Kidney (tissue), 14 donors: ENCODE data around the gene PIGL. TPM values are rescaled to one million over a fixed set of nuclear protein-coding genes. Genes with fewer than 3 reads are reported as not detected.
"Not testable (repeated sequence)": the region's sequence is repeated elsewhere in the genome, so short reads cannot be mapped to it uniquely, and the experiment has no call there.

ENCODE experiments used
- DNase-seq, 5 donors: peaks; one replicate each; pipeline ENCODE4 v3.0.0-alpha.2; 2013 to 2020
- FAIRE-seq: peaks from 2 replicates; lab custom pipeline; 2012; peaks lifted over from hg19 to GRCh38; lab: Jason Lieb, UNC
- H3K27ac ChIP-seq, 2 donors: one replicate each; pipeline ENCODE4 v1.7.0; 2013; ENCODE audit warnings: low read depth in 2 of 2, low read length in 2 of 2, inconsistent platforms in 1 of 2
- H3K27me3 ChIP-seq: one replicate; pipeline ENCODE4 v1.7.1; 2013; ENCODE audit warnings: low read length, inconsistent platforms; ENCODE audit not compliant: control insufficient read depth, insufficient read depth
- H3K36me3 ChIP-seq, 3 donors: one replicate each; pipeline versions ENCODE4 v1.7.0 to v1.7.1; 2013; ENCODE audit warnings: low read length in 3 of 3, control low read depth in 1 of 3, inconsistent platforms in 1 of 3; ENCODE audit not compliant: insufficient read depth in 3 of 3, control insufficient read depth in 2 of 3
- H3K4me1 ChIP-seq, 3 donors: one replicate each; pipeline versions ENCODE4 v1.7.0 to v1.7.1; 2013; ENCODE audit warnings: low read length in 3 of 3, inconsistent platforms in 1 of 3, low read depth in 1 of 3; ENCODE audit not compliant: control insufficient read depth in 2 of 3, insufficient read depth in 2 of 3
- H3K4me3 ChIP-seq, 3 donors: one replicate each; pipeline versions ENCODE4 v1.7.0 to v1.8.1; 2013; ENCODE audit warnings: low read length in 3 of 3, control low read depth in 1 of 3, inconsistent platforms in 1 of 3
- H3K9ac ChIP-seq, 3 donors: one replicate each; pipeline versions ENCODE4 v1.7.0 to v1.7.1; 2013; ENCODE audit warnings: low read length in 3 of 3, control low read depth in 1 of 3, inconsistent platforms in 1 of 3
- H3K9me3 ChIP-seq, 3 donors: one replicate each; pipeline versions ENCODE4 v1.7.0 to v1.7.1; 2013; ENCODE audit warnings: low read length in 3 of 3, control low read depth in 1 of 3, inconsistent platforms in 1 of 3; ENCODE audit not compliant: control insufficient read depth in 2 of 3, insufficient read depth in 1 of 3
- intact Hi-C: fragments of 100-400 bp; cut with DNase I; formaldehyde crosslinking; loops from one replicate; pipeline ENCODE4 v1.11.1; 2022
- polyA plus RNA-seq: library from polyadenylated mRNA; stranded (reverse); fragments of 350-450 nt; fragmentation: Illumina TruSeq; extraction: RNeasy Lipid Tissue Mini Kit (QIAGEN cat#74804); gene quantifications from one replicate; pipeline ENCODE4 v1.2.3, GENCODE V29; 2014; ENCODE audit warnings: low read depth, low replicate concordance; ENCODE audit not compliant: insufficient read depth
- total RNA-seq: library from RNA; stranded (reverse); fragmentation: NEBNext Ultra II Directional; extraction: Animal tissue kit (Norgen Biotek cat#: 25700); gene quantifications from one replicate; pipeline ENCODE4 v1.2.1, GENCODE V29; 2021
- TF ChIP-seq, protein P1 (sequence below): IDR thresholded peaks from 3 replicates; pipeline ENCODE4 v1.5.1; 2012; ENCODE audit warnings: mild to moderate bottlenecking, moderate library complexity, borderline replicate concordance; ENCODE audit not compliant: insufficient read depth; ENCODE audit errors: extremely low read depth
- donor health status: control.
- donor health status: control.
- donor health status: control.
- donor health status: control.
- donor health status: control.
- donor health status: DM: yes; HTN: yes; CAD: no.
- donor health status: Normal renal cell carcinoma (clear cell type).

PIGL gene
- total and polyA plus RNA-seq, 2 donors from 2014 or later = 13.6 to 33.5 TPM

DNA sequence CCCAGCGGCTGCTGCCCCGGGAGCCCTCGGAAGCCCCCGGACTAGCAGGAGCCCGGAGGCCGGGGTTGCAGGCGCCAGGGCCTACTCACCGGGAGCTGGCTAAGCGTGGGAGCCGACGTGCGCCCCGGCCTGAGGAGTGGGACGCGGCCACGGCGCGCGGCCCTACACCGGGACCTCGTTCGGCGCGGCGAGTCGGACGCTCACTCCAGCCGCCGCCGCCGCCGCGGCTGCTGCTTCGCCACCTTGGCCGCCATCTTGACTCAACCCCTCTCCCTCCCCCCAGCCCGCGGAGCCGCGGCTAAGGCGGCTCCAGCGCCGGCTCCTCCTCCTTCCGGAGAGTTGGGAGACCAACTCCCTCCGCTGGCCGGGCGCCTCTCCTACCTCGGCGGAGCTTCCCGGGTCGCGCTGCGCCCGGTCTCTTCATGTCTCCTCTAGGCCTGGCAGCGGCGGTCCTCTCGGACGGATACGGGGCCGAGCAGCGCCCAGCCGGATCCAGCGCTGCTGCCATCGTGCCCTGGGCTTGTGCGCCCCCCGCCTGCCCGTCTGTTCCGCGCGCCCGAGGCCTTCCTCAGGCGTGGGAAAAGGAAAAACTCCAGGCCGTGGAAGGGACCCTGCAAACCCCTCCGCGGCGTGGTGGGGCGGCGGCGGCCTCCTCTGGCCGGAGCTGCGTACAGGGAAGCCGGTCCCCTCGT is 1.6 kb upstream of the PIGL start, which contains the start of gene NCOR1:
NCOR1 (minus strand) TSS at position 262 of the 692 bp plus-strand sequence. CDS start 20,965 bp downstream, outside the sequence.
- no peak for FAIRE-seq
- H3K9me3 ChIP-seq = no peaks in the 10 kb centered on the region
- H3K27me3 ChIP-seq = no peaks in the 10 kb centered on the region
- intact Hi-C loops = no loop called here
- H3K9ac ChIP-seq = peak within 1 kb of the TSS; percentile 63 to 93 (median 90)
- DNase-seq = peak; percentile 95 to 98 (median 97)
- peak within 1 kb of the TSS; percentile 87 to 99 (median 92) for H3K4me3 ChIP-seq
- H3K4me1 ChIP-seq = peaks cover 4 to 7% (median 5%) of the 10 kb centered on the region in 3 donors
- H3K27ac ChIP-seq = peak within 1 kb of the TSS; percentile 97 to 98
- H3K36me3 ChIP-seq = no peaks in the 10 kb centered on the region
- TF ChIP-seq, protein P1, sequence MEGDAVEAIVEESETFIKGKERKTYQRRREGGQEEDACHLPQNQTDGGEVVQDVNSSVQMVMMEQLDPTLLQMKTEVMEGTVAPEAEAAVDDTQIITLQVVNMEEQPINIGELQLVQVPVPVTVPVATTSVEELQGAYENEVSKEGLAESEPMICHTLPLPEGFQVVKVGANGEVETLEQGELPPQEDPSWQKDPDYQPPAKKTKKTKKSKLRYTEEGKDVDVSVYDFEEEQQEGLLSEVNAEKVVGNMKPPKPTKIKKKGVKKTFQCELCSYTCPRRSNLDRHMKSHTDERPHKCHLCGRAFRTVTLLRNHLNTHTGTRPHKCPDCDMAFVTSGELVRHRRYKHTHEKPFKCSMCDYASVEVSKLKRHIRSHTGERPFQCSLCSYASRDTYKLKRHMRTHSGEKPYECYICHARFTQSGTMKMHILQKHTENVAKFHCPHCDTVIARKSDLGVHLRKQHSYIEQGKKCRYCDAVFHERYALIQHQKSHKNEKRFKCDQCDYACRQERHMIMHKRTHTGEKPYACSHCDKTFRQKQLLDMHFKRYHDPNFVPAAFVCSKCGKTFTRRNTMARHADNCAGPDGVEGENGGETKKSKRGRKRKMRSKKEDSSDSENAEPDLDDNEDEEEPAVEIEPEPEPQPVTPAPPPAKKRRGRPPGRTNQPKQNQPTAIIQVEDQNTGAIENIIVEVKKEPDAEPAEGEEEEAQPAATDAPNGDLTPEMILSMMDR = peak; percentile 14

DNA sequence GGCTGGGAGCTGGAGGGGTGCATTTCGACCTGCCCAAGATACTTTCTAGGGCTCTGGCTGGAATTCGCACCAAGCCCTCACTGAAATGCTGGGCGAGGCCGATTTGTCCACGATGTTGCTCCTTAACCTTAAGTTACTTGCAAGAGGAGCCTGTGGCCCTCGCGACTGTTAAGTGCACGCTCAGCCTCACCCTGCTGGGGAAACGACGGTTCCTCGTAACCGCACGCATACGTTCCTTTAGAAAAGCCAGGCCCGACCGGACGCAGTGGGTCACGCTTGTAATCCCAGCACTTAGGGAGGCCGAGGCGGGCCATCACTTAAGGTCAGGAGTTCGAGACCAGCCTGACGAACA is 1.1 kb upstream of the PIGL start:
- TF ChIP-seq, protein P1 = no peak
- peaks cover 4 to 7% (median 5%) of the 10 kb centered on the region in 3 donors for H3K4me1 ChIP-seq
- H3K27me3 ChIP-seq = no peaks in the 10 kb centered on the region
- no peak for FAIRE-seq
- H3K36me3 ChIP-seq = no peaks in the 10 kb centered on the region
- H3K4me3 ChIP-seq = peak overlapping the region; percentile 68 to 99 (median 92)
- intact Hi-C loops = no loop called here
- H3K9ac ChIP-seq = peak overlapping the region; percentile 45 to 93 (median 90)
- DNase-seq = no peak
- H3K9me3 ChIP-seq = no peaks in the 10 kb centered on the region
- H3K27ac ChIP-seq = peak overlapping the region; percentile 97 to 98

GRCh38 chr17:16216341-16217001 is 539 bp upstream of the PIGL start:
- H3K27ac ChIP-seq = peak overlapping the region; percentile 97 to 98
- H3K9me3 ChIP-seq, FAIRE-seq, H3K4me1 ChIP-seq, intact Hi-C loops, DNase-seq, H3K36me3 ChIP-seq, H3K27me3 ChIP-seq: not testable (repeated sequence)
- H3K4me3 ChIP-seq = peak overlapping the region; percentile 92 to 99 (median 95)
- H3K9ac ChIP-seq = peak overlapping the region in 2 of 3 donors; percentile 94 to 95

DNA sequence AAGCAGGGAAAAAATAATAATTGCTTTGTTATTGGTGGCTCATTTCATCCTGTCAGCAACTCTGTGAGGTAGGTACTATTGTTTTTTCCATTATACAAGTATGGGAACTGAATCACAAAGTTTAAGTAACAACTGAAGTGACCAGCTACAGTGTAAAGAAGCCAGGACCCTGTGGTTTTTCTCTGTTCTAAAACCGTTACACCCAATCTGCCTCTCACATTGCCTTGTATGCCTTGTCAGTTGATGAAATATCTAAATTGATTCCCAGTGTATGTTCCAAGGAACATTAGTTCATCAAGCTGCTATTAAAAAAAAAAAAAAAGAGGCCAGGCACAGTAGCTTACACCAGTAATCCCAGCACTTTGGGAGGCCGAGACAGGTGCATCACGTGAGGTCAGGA is 5.4 kb downstream of the PIGL start:
- H3K27me3 ChIP-seq = no peaks in the 10 kb centered on the region
- no peak overlapping the region for H3K27ac ChIP-seq

GRCh38 chr17:16229912-16230561 is 13.0 kb downstream of the PIGL start:
- H3K9ac ChIP-seq, H3K27me3 ChIP-seq, FAIRE-seq, H3K36me3 ChIP-seq, DNase-seq, H3K4me3 ChIP-seq, H3K4me1 ChIP-seq, H3K9me3 ChIP-seq, intact Hi-C loops, H3K27ac ChIP-seq: not testable (repeated sequence)

More for the DNA sequence above, 5.4 kb downstream of the PIGL start:
- FAIRE-seq (no peak), DNase-seq (no peak)
- H3K9me3 ChIP-seq = no peaks in the 10 kb centered on the region
- no peaks in the 10 kb centered on the region for H3K36me3 ChIP-seq
- H3K9ac ChIP-seq = no peak overlapping the region
- no peak overlapping the region for H3K4me3 ChIP-seq
- peaks cover 0 to 5% (median 0%) of the 10 kb centered on the region in 3 donors for H3K4me1 ChIP-seq
- TF ChIP-seq, protein P1 = no peak
- intact Hi-C loops = no loop called here
